HEK293 (cell line): Measurements from ENCODE around the gene SNUPN.
A peak's percentile ranks its signal among the peaks of the same experiment; 100 is the strongest.
"Not testable (repeated sequence)": the region's sequence is repeated elsewhere in the genome, so short reads cannot be mapped to it uniquely, and the experiment has no call there.

Experiments
- CTCF ChIA-PET: fragments of 350-600 bp; formaldehyde crosslinking; extraction: SDS; loops from one replicate; lab custom pipeline; 2021; ENCODE audit warnings: antibody characterized with exemption; lab: Yijun Ruan, JAX
- POLR2A ChIA-PET: fragments of 300-600 bp; formaldehyde crosslinking; extraction: SDS; loops from one replicate; lab custom pipeline; 2020; ENCODE audit warnings: antibody characterized with exemption, inconsistent platforms; lab: Yijun Ruan, JAX
- H3K27ac ChIP-seq: fragments of 200-500 bp; sonication (Bioruptor generic); 2 replicates; pipeline ENCODE4 v1.5.1; 2014; ENCODE audit warnings: low read depth, low read length, control low read depth, inconsistent platforms; ENCODE audit errors: extremely low read depth
- H3K36me3 ChIP-seq, 2 experiments: fragments of 200-500 bp in 1 of 2; sonication (Bioruptor generic) in 1 of 2; 1 replicate in 1 of 2; 2 replicates in 1 of 2; pipeline ENCODE4 v1.5.1; 2014 to 2017; ENCODE audit warnings: inconsistent platforms in 2 of 2, low read length in 2 of 2; ENCODE audit not compliant: control insufficient read depth in 2 of 2, insufficient read depth in 1 of 2
- H3K4me1 ChIP-seq: fragments of 200-500 bp; sonication (Bioruptor generic); 2 replicates; pipeline ENCODE4 v1.5.1; 2014; ENCODE audit warnings: mild to moderate bottlenecking, low read length, inconsistent platforms; ENCODE audit not compliant: control insufficient read depth, insufficient read depth
- H3K4me3 ChIP-seq: 2 replicates; pipeline ENCODE4 v1.5.1; 2011; ENCODE audit warnings: low read depth, mild to moderate bottlenecking, control low read depth, low read length, moderate library complexity
- H3K9me3 ChIP-seq: fragments of 200-500 bp; sonication (Bioruptor generic); 2 replicates; pipeline ENCODE4 v1.5.1; 2014; ENCODE audit warnings: low read depth, low read length, inconsistent platforms; ENCODE audit not compliant: control insufficient read depth, insufficient read depth
- ELK4 ChIP-seq: IDR thresholded peaks from 2 replicates; pipeline ENCODE4 v1.6.1; 2011; ENCODE audit warnings: mild to moderate bottlenecking, low read depth, low read length, borderline replicate concordance
- GLI4 ChIP-seq: fragments of 450-650 bp; formaldehyde crosslinking; IDR thresholded peaks from 2 replicates; pipeline ENCODE4 v1.5.1; 2016; ENCODE audit warnings: missing biosample characterization, missing genetic modification characterization
- ZBTB11 ChIP-seq: fragments of 450-650 bp; formaldehyde crosslinking; conservative IDR thresholded peaks from 2 replicates; pipeline ENCODE4 v1.5.1; 2016; ENCODE audit warnings: low read depth, missing biosample characterization, missing genetic modification characterization
- ZBTB21 ChIP-seq: fragments of 450-650 bp; formaldehyde crosslinking; IDR thresholded peaks from 2 replicates; pipeline ENCODE4 v1.5.1; 2017; ENCODE audit warnings: missing biosample characterization, missing genetic modification characterization
- ZBTB48 ChIP-seq: fragments of 450-650 bp; formaldehyde crosslinking; IDR thresholded peaks from 2 replicates; pipeline ENCODE4 v1.5.1; 2016; ENCODE audit warnings: missing biosample characterization, missing genetic modification characterization
- ZNF121 ChIP-seq: fragments of 450-650 bp; formaldehyde crosslinking; IDR thresholded peaks from 2 replicates; pipeline ENCODE4 v1.5.1; 2016; ENCODE audit warnings: missing biosample characterization, missing genetic modification characterization
- ZNF132 ChIP-seq: fragments of 450-650 bp; formaldehyde crosslinking; IDR thresholded peaks from 2 replicates; pipeline ENCODE4 v1.5.1; 2017; ENCODE audit warnings: missing biosample characterization, missing genetic modification characterization, borderline replicate concordance
- ZNF23 ChIP-seq: fragments of 450-650 bp; formaldehyde crosslinking; IDR thresholded peaks from 2 replicates; pipeline ENCODE4 v1.5.1; 2016; ENCODE audit warnings: missing biosample characterization, missing genetic modification characterization, borderline replicate concordance
- ZNF354C ChIP-seq: fragments of 450-650 bp; formaldehyde crosslinking; IDR thresholded peaks from 2 replicates; pipeline ENCODE4 v1.5.1; 2016; ENCODE audit warnings: missing biosample characterization, missing genetic modification characterization, low read depth, borderline replicate concordance
- ZNF48 ChIP-seq: fragments of 450-650 bp; formaldehyde crosslinking; IDR thresholded peaks from 2 replicates; pipeline ENCODE4 v1.5.1; 2016; ENCODE audit warnings: missing biosample characterization, missing genetic modification characterization
- ZNF530 ChIP-seq: fragments of 450-650 bp; formaldehyde crosslinking; IDR thresholded peaks from 2 replicates; pipeline ENCODE4 v1.5.1; 2016; ENCODE audit warnings: low read depth, missing biosample characterization, missing genetic modification characterization
- ZNF544 ChIP-seq: fragments of 450-650 bp; formaldehyde crosslinking; IDR thresholded peaks from 2 replicates; pipeline ENCODE4 v1.5.0; 2017; ENCODE audit warnings: missing biosample characterization, missing genetic modification characterization
- ZNF623 ChIP-seq: fragments of 450-650 bp; formaldehyde crosslinking; IDR thresholded peaks from 2 replicates; pipeline ENCODE4 v1.5.1; 2016; ENCODE audit warnings: missing biosample characterization, missing genetic modification characterization
- ZNF692 ChIP-seq: fragments of 450-650 bp; formaldehyde crosslinking; IDR thresholded peaks from 2 replicates; pipeline ENCODE4 v1.5.1; 2016; ENCODE audit warnings: missing biosample characterization, missing genetic modification characterization
- ZNF792 ChIP-seq: fragments of 450-650 bp; formaldehyde crosslinking; IDR thresholded peaks from 2 replicates; pipeline ENCODE4 v1.5.1; 2016; ENCODE audit warnings: missing biosample characterization, missing genetic modification characterization

SNUPN gene

GRCh38 chr15:75583701-75584100, 41.8 kb downstream of the SNUPN start:
- POLR2A ChIA-PET = no interaction called here
- peaks cover 11% of the 10 kb centered on the region for H3K4me1 ChIP-seq
- no peaks in the 10 kb centered on the region for H3K9me3 ChIP-seq
- no peak overlapping the region for H3K4me3 ChIP-seq
- CTCF ChIA-PET = no interaction called here
- H3K36me3 ChIP-seq = no peaks in the 10 kb centered on the region; a peak in 1 of 3 replicates
- TF ChIP-seq ZNF530 (tag by site-specific recombination) = no peak
- TF ChIP-seq ZBTB11 = no peak
- TF ChIP-seq ZNF544 (tag by site-specific recombination) = no peak
- no peak for TF ChIP-seq ELK4
- TF ChIP-seq ZBTB48 (tag by site-specific recombination) = no peak
- TF ChIP-seq ZNF132 = no peak
- no peak for TF ChIP-seq ZBTB21
- no peak for TF ChIP-seq ZNF354C
- no peak for TF ChIP-seq GLI4 (tag by site-specific recombination)
- TF ChIP-seq ZNF23 (tag by site-specific recombination) = no peak
- TF ChIP-seq ZNF692 = no peak
- no peak for TF ChIP-seq ZNF48 (tag by site-specific recombination)
- no peak for TF ChIP-seq ZNF623
- TF ChIP-seq ZNF792 (tag by site-specific recombination) = no peak
- H3K27ac ChIP-seq = no peak overlapping the region

- H3K27ac ChIP-seq, H3K4me3 ChIP-seq, POLR2A ChIA-PET, H3K9me3 ChIP-seq, H3K36me3 ChIP-seq: not testable (repeated sequence)
- TF ChIP-seq ZNF121 (tag by site-specific recombination) = peak; percentile 84; the same call in 1 of the 2 replicates
- CTCF ChIA-PET = interaction anchor here (0.5 kb wide), 1 partner anchor 27 kb away, joined by 3 read pairs; no protein-coding TSS in a partner anchor
- H3K4me1 ChIP-seq = peaks cover 11% of the 10 kb centered on the region
These were observed 42.6 kb downstream of the SNUPN start for GRCh38 chr15:75582943-75583342.
